HCT116 (cell line): Measurements from ENCODE around the gene MFSD6. TPM values are rescaled to one million over a fixed set of nuclear protein-coding genes. Genes with fewer than 3 reads are reported as not detected.

Experiments
- ATAC-seq: fragments of 200-7000 bp; cut with Tn5 transposase; 2 replicates; pipeline ENCODE4 v1.9.1; 2020; ENCODE audit warnings: mild to moderate bottlenecking, moderate library complexity
- BruUV-seq: library from RNA; stranded (reverse); fragments of 400-500 nt; replicated peaks from 2 replicates; lab custom pipeline; 2021; lab: Mats Ljungman, UMichigan
- CTCF ChIA-PET: fragments of 300-600 bp; sonication (Branson Sonifier 250); formaldehyde crosslinking; loops from one replicate; lab custom pipeline; 2021; ENCODE audit warnings: antibody characterized with exemption; lab: Charles Lee
- POLR2A ChIA-PET: fragments of 300-600, 350-600 bp; sonication (Branson Sonifier 250); formaldehyde crosslinking; loops from one replicate; lab custom pipeline; 2021; ENCODE audit warnings: antibody characterized with exemption; lab: Charles Lee
- RAD21 ChIA-PET, 2 experiments: fragments of 300-600 bp; sonication (Branson Sonifier 250); formaldehyde crosslinking; loops; one replicate each; lab custom pipeline; 2023; ENCODE audit warnings: low total read pairs in 2 of 2; ENCODE audit not compliant: uncharacterized antibody in 2 of 2, unreplicated experiment in 2 of 2, low non-redundant PET in 1 of 2; lab: Charles Lee
- DNase-seq: peaks from one replicate; pipeline ENCODE4 v3.0.0-alpha.2; 2010; ENCODE audit warnings: low read depth, low spot score
- H2AFZ ChIP-seq: fragments of 200-600 bp; shearing (Covaris generic), sonication (generic); 2 replicates; pipeline ENCODE4 v1.6.1; 2017; ENCODE audit warnings: low read depth, mixed run types, mixed read lengths, antibody characterized with exemption, low read length; ENCODE audit not compliant: poor library complexity, severe bottlenecking
- H3K27ac ChIP-seq: 2 replicates; pipeline ENCODE4 v1.5.1; 2012; ENCODE audit warnings: low read depth, low read length
- H3K27me3 ChIP-seq: fragments of 200-600 bp; sonication (generic); 2 replicates; pipeline ENCODE4 v1.6.1; 2016; ENCODE audit warnings: mixed run types, low read length, mixed read lengths; ENCODE audit not compliant: insufficient read depth
- H3K36me3 ChIP-seq, 2 experiments: fragments of 200-500 bp in 1 of 2; fragments of 200-600 bp in 1 of 2; sonication (Bioruptor generic) in 1 of 2; sonication (generic) in 1 of 2; 2 replicates each; pipeline versions ENCODE4 v1.5.1 to v1.6.1; 2014 to 2016; ENCODE audit warnings: low read length in 2 of 2, inconsistent platforms in 1 of 2, mixed read lengths in 1 of 2, mixed run types in 1 of 2; ENCODE audit not compliant: insufficient read depth in 2 of 2, control insufficient read depth in 1 of 2
- H3K4me1 ChIP-seq, 2 experiments: fragments of 200-600 bp in 1 of 2; sonication (generic) in 1 of 2; 2 replicates each; pipeline versions ENCODE4 v1.5.1 to v1.6.1; 2012 to 2017; ENCODE audit warnings: low read length in 2 of 2, inconsistent platforms in 1 of 2, mild to moderate bottlenecking in 1 of 2, mixed read lengths in 1 of 2, mixed run types in 1 of 2, moderate library complexity in 1 of 2; ENCODE audit not compliant: insufficient read depth in 2 of 2, control insufficient read depth in 1 of 2
- H3K4me2 ChIP-seq: fragments of 200-600 bp; sonication (generic); 2 replicates; pipeline ENCODE4 v1.6.1; 2017; ENCODE audit warnings: mixed run types, low read length, mixed read lengths
- H3K4me3 ChIP-seq, 2 experiments: fragments of 200-600 bp in 1 of 2; sonication (generic) in 1 of 2; replicated peaks in 1 of 2; 2 replicates each; pipeline ENCODE4 v1.5.1; 2011 to 2016; ENCODE audit warnings: low read length in 2 of 2, control low read depth in 1 of 2, low read depth in 1 of 2, mild to moderate bottlenecking in 1 of 2, mixed read lengths in 1 of 2, mixed run types in 1 of 2
- H3K79me2 ChIP-seq: fragments of 200-600 bp; sonication (generic); 2 replicates; pipeline ENCODE4 v1.6.1; 2017; ENCODE audit warnings: mild to moderate bottlenecking, mixed run types, low read length, moderate library complexity, mixed read lengths; ENCODE audit not compliant: insufficient read depth
- H3K9ac ChIP-seq: fragments of 200-600 bp; sonication (generic); 2 replicates; pipeline ENCODE4 v1.6.1; 2016; ENCODE audit warnings: low read length, mixed read lengths
- H3K9me2 ChIP-seq: fragments of 200-600 bp; sonication (generic), shearing (Covaris generic); 2 replicates; pipeline ENCODE4 v1.6.1; 2017; ENCODE audit warnings: mixed run types, mild to moderate bottlenecking, moderate library complexity; ENCODE audit not compliant: insufficient read depth
- H3K9me3 ChIP-seq, 2 experiments: fragments of 200-500 bp in 1 of 2; fragments of 200-600 bp in 1 of 2; sonication (Bioruptor generic) in 1 of 2; sonication (generic) in 1 of 2; 2 replicates each; pipeline ENCODE4 v1.6.1; 2014 to 2017; ENCODE audit warnings: low read length in 2 of 2, mixed read lengths in 2 of 2, inconsistent platforms in 1 of 2, low read depth in 1 of 2, mild to moderate bottlenecking in 1 of 2, mixed run types in 1 of 2, moderate library complexity in 1 of 2; ENCODE audit not compliant: control insufficient read depth in 1 of 2, insufficient read depth in 1 of 2
- H4K20me1 ChIP-seq: fragments of 200-600 bp; sonication (generic), shearing (Covaris generic); 2 replicates; pipeline ENCODE4 v1.6.1; 2017; ENCODE audit warnings: mixed run types, mild to moderate bottlenecking, moderate library complexity; ENCODE audit not compliant: insufficient read depth
- CTCF ChIP-seq, 3 experiments: fragments of 200-600 bp in 1 of 3; sonication (generic) in 1 of 3; IDR thresholded peaks in 2 of 3; conservative IDR thresholded peaks in 1 of 3; 2 replicates each; pipeline ENCODE4 v1.5.1; 2012 to 2017; ENCODE audit warnings: low read depth in 2 of 3, low read length in 2 of 3, antibody characterized with exemption in 1 of 3, borderline replicate concordance in 1 of 3, control low read depth in 1 of 3, mild to moderate bottlenecking in 1 of 3, mixed read lengths in 1 of 3, mixed run types in 1 of 3, moderate library complexity in 1 of 3; ENCODE audit not compliant: insufficient read depth in 1 of 3
- intact Hi-C: fragments of 100-400 bp; cut with micrococcal nuclease; formaldehyde crosslinking; loops from 2 replicates; pipeline ENCODE4 v1.10.0; 2022
- total RNA-seq: library from RNA; stranded (reverse); gene quantifications from one replicate; pipeline ENCODE4 v1.2.1, GENCODE V29; 2021; ENCODE audit not compliant: unreplicated experiment

The MFSD6 gene
- total RNA-seq, 1 experiment from 2014 or later: 18.6 TPM

DNA sequence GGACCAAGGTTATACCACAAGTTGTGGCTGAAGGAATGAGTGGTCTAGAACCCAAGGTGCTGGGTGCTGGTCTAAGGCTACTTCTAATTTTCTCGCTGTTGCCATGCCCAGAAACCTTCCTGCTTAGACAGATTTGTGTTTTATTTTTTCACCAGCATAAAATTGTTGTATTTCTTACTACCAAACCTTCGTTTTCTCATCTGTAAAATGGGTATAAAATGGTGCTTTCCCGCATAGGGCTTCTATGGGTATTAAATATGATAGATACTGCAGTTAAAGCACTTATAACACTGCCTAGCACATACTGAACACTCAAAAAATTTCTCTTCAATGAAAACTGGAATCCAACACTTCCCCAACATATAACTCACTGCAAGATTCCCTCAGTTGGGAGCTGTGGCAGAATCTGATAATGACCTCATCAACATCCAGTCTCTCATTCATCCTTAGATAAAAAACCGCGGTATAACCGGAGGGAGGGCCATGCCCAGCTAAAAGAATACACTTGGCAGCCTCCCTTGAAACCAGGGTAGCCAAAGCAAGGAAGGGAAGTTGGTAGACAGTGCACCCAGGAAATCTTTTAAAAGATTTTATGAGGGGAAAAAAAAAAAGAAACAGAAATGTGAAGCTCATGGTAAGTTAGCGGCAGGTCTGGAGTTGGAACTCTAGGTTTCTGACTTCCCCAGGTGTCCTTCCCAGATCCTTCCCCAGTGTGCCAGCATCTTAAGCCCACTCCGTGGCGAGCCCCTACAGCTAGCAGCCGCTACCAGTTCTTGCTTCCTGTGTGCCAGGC, 125.2 kb downstream of the MFSD6 start:
- H3K9ac ChIP-seq: peak overlapping the region; percentile 75
- ATAC-seq: no peak
- H3K4me1 ChIP-seq: peaks cover 8 to 40% of the 10 kb centered on the region in 2 experiments; a peak in 3 of 4 replicates

More for the DNA sequence above, 125.2 kb downstream of the MFSD6 start:
- DNase-seq: no peak
- peak overlapping the region; percentile 87 for H3K4me2 ChIP-seq
- peak overlapping the region; percentile 62 to 69 for H3K4me3 ChIP-seq
- intact Hi-C loops: loop anchor here (5.0 kb wide), 1 partner anchor 309 kb away; no protein-coding TSS in a partner anchor
- H4K20me1 ChIP-seq: no peaks in the 10 kb centered on the region
- RAD21 ChIA-PET: no interaction called here
- TSS peak; percentile 67 for BruUV-seq
- H3K27ac ChIP-seq: peak overlapping the region; percentile 70
- POLR2A ChIA-PET: no interaction called here
- CTCF ChIA-PET: interaction anchor here (0.7 kb wide), 1 partner anchor 206 kb away, joined by 3 read pairs; no protein-coding TSS in a partner anchor
- H3K36me3 ChIP-seq: peaks cover 0 to 5% of the 10 kb centered on the region in 2 experiments; a peak in 1 of 4 replicates
- no peaks in the 10 kb centered on the region for H3K27me3 ChIP-seq
- peaks cover 0 to 15% of the 10 kb centered on the region in 2 experiments; a peak in 1 of 4 replicates for H3K9me3 ChIP-seq
- TF ChIP-seq CTCF (IDR thresholded peaks at IDR 0.05 in 2 of 3, conservative IDR thresholded peaks at IDR 0.05 in 1 of 3; ENCODE audit: borderline replicate concordance in 1 of 3, insufficient read depth in 1 of 3, low read depth in 2 of 3, low read length in 2 of 3): no peak
- no peak overlapping the region for H2AFZ ChIP-seq
- H3K9me2 ChIP-seq: no peaks in the 10 kb centered on the region
- H3K79me2 ChIP-seq: peaks cover 7% of the 10 kb centered on the region; the same call in 1 of the 2 replicates
